HG02885 (cell line): Measurements from ENCODE around the gene EIF3CL.
A peak's percentile ranks its signal among the peaks of the same experiment; 100 is the strongest.
"Not testable (repeated sequence)": the region's sequence is repeated elsewhere in the genome, so short reads cannot be mapped to it uniquely, and the experiment has no call there.

Source experiments
- ATAC-seq: cut with Tn5 transposase; IDR thresholded peaks from one replicate; pipeline ENCODE4 v1.9.1; 2021; ENCODE audit warnings: mild to moderate bottlenecking; ENCODE audit not compliant: unreplicated experiment, poor library complexity

EIF3CL gene, protein sequence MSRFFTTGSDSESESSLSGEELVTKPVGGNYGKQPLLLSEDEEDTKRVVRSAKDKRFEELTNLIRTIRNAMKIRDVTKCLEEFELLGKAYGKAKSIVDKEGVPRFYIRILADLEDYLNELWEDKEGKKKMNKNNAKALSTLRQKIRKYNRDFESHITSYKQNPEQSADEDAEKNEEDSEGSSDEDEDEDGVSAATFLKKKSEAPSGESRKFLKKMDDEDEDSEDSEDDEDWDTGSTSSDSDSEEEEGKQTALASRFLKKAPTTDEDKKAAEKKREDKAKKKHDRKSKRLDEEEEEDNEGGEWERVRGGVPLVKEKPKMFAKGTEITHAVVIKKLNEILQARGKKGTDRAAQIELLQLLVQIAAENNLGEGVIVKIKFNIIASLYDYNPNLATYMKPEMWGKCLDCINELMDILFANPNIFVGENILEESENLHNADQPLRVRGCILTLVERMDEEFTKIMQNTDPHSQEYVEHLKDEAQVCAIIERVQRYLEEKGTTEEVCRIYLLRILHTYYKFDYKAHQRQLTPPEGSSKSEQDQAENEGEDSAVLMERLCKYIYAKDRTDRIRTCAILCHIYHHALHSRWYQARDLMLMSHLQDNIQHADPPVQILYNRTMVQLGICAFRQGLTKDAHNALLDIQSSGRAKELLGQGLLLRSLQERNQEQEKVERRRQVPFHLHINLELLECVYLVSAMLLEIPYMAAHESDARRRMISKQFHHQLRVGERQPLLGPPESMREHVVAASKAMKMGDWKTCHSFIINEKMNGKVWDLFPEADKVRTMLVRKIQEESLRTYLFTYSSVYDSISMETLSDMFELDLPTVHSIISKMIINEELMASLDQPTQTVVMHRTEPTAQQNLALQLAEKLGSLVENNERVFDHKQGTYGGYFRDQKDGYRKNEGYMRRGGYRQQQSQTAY

DNA sequence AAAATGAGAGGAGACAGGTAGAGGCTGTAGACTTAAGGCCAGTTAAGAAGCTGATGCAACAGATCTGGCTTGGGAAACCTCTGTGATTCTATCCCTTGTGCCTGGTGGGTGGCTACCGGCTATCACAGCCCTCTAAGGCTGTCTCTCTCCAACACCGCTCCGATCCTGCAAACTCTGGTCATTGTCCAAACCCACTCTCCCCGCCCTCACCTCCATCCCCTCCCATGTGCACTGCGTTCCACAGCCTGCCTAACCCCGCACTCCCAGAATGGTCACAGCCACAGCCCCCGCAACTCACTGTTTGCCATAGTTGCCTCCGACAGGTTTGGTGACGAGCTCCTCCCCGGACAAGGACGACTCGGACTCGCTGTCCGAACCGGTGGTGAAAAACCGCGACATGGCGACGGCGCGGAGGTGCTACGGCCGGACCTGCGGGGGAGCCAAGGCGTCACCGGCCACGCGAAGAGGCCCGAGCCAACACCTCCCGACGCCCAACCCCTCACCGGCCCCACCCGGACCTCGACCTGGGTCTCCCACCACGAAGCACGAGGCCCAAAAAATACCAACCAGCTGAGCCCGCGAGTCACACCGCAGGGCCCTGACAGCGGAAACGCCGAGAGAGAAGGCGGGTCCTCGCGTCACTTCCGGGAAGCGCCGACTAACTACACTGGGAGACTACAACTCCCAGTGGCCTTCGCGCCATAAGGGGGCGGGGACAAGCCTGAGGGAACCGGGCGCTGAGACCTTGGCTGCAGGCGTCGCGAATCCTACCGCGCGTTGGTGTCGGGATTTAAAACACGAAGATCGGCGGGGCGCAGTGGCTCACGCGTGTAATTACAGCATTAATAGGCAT lies at the start of gene EIF3CL:
EIF3CL (minus strand) TSS at position 622 of the 853 bp plus-strand sequence; CDS start at position 399, 223 bp downstream.
- peak; percentile 99 for ATAC-seq

- not testable (repeated sequence) for ATAC-seq
These were observed 43.4 kb upstream of the EIF3CL start for GRCh38 chr16:28447081-28447480.

DNA sequence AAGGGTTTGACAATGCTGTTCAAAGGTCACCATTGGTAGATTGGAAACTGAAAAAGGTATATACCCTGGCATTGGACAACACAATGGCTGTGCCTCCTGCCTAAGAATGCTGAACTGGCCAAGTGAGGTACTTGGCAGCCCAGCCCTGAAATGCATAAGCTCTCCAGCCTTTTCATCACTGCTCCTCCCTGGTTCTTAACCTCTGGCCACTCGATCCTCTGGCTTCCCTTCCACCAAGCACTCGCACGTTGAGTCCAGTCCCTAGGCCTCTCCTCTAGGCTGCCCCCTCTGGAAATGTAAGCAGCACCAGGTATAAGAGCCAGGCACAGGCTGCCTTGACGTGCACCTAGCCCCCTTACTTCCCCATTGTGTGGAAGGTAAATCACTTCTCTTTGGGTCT lies 42.7 kb upstream of the EIF3CL start:
- not testable (repeated sequence) for ATAC-seq

- not testable (repeated sequence) for ATAC-seq
These were observed 40.3 kb upstream of the EIF3CL start for GRCh38 chr16:28443943-28444342.

- ATAC-seq = not testable (repeated sequence)
These were observed 35.3 kb upstream of the EIF3CL start for GRCh38 chr16:28438899-28439298.

GRCh38 chr16:28435340-28435739 lies 31.7 kb upstream of the EIF3CL start:
- not testable (repeated sequence) for ATAC-seq

GRCh38 chr16:28426060-28426680 lies 22.5 kb upstream of the EIF3CL start:
- ATAC-seq = peak; percentile 66

DNA sequence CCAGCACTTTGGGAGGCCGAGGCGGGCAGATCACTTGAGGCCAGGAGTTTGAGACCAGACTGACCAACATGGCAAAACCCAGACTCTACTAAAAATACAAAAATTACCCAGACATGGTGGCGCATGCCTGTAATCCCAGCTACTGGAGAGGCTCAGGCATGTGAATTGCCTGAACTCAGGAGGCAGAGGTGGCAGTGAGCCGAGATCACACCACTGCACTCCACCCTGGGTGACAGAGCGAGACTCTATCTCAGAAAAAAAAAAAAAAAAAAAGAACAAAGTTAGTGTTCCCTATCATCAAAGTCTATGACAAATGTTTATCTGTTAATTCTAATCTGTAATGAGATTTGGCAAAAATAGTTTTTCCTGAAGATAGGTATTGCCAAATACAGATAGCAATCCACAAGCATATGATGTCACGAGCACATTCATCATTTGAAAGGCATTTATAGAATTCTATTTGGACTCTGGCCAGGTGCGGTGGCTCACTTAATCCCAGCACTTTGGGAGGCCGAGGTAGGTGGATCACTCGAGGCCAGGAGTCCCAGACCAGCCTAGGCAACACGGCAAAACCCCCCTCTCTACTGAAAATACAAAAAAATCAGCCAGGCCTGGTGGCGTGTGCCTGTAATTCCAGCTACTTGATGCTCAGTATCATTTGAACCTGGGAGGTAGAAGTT lies 17.6 kb upstream of the EIF3CL start:
- ATAC-seq = not testable (repeated sequence)

DNA sequence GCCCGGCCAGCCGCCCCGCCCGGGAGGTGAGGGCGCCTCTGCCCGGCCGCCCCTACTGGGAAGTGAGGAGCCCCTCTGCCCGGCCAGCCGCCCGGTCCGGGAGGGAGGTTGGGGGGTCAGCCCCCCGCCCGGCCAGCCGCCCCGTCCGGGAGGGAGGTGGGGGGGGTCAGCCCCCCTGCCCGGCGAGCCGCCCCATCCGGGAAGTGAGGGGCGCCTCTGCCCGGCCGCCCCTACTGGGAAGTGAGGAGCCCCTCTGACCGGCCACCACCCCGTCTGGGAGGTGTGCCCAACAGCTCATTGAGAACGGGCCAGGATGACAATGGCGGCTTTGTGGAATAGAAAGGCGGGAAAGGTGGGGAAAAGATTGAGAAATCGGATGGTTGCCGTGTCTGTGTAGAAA lies 13.4 kb upstream of the EIF3CL start:
- not testable (repeated sequence) for ATAC-seq

- ATAC-seq = not testable (repeated sequence)
These were observed 10.9 kb upstream of the EIF3CL start for GRCh38 chr16:28414530-28414929.

DNA sequence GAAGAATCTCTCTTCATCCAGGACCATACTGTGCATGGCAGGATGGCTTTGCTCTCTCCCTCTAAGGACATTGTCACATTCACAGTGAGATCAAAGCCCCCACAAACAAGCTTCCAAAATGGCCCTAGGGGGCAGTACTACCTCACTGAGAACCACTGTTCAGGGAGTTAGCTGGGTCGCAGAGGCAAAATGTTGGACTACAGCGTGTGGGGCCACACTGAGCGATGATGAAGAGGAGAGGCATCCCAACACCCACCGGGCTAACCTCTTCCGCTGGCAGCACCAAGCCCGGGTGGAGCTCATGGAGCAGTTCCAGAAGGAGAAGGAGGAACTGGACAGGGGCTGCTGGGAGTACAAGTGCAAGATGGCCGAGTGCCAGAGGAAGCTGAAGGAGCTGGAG lies 9.9 kb upstream of the EIF3CL start:
- not testable (repeated sequence) for ATAC-seq

- ATAC-seq = not testable (repeated sequence)
These were observed 11.6 kb downstream of the EIF3CL start for GRCh38 chr16:28392054-28392453.

DNA sequence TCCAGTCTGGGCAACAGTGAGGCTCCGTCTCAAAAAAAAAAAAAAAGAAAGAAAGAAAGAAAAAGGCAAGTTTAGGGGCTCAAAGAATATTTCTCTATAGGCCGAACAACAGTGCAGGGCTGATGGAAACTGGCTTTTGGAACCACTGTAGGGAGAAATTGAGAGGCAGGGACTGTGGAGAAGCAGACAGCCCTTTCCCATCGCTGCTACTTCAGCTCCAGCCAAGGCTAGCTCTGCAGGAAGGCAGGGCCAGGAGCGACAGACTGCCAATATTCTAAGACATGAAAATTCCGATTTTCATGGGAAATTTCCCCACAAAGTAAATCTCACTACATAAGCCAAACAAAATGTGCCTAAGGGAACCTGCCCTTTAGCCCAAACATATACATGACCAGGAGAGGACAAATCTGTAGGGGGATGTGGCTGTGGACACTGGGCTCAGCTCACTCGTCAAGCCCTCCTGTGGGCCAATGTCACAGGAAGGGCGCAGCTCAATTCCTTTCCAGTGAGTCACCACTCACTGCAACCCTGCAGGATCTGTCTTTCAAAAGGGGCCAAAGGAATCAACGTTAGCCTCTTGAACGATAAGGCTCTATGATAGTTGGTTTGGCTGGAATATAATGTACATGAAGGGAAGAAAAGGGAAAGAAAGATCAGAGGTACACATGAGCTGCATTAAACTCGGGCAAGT lies 21.3 kb downstream of the EIF3CL start:
- not testable (repeated sequence) for ATAC-seq

- ATAC-seq = not testable (repeated sequence)
These were observed 25.8 kb downstream of the EIF3CL start for GRCh38 chr16:28377822-28378221.

DNA sequence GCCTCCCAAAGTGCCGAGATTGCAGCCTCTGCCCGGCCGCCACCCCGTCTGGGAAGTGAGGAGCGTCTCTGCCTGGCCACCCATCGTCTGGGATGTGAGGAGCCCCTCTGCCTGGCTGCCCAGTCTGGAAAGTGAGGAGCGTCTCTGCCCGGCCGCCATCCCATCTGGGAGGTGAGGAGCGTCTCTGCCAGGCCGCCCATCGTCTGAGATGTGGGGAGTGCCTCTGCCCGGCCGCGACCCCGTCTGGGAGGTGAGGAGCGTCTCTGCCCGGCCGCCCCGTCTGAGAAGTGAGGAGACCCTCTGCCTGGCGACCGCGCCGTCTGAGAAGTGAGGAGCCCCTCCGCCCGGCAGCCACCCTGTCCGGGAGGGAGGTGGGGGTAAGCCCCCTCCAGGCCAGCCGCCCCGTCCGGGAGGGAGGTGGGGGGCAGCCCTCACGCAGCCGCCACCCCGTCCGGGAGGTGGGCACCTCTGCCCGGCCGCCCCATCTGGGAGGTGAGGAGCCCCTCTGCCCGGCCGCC lies 26.5 kb downstream of the EIF3CL start:
- ATAC-seq = not testable (repeated sequence)

DNA sequence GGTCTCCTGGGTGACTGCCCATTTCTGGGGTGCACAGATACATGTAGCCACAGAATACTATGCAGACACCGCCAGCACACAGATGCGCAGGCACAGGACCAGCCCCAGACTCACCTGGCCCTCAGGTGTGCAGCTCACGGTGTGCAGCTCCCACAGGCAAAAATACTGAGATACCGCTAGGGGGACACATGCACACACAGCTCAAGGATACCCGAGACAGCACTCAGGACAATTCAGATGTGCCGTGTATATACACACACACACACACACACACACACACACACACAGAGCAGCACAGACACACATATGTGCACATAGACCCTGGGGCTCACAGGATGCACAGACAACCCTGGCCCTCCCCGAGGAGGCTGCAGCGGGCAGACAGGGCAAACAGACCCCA lies 28.5 kb downstream of the EIF3CL start:
- not testable (repeated sequence) for ATAC-seq

- not testable (repeated sequence) for ATAC-seq
These were observed 29.4 kb downstream of the EIF3CL start for GRCh38 chr16:28374281-28374680.

DNA sequence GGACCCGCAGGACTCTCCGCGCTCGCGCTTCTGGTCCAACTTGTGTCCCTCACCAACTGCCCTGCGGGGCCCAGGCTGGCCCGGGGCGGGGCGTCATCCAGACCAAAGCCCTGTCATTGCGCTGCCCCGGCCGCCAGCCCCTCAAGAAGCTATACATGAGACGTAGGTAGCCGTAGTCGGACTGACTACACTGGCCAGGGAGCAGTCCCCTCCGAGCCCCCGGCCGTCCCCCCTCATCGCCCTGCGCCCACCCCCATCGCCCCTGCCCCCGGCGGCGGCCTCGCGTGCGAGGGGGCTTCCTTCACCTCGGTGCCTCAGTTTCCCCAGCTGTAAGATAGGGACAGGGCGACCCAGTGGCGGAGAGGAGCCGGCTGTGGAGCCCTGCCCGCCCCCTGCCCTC lies 35.7 kb downstream of the EIF3CL start:
- ATAC-seq = not testable (repeated sequence)
